Stimulated activated CD8-positive, alpha-beta memory T cell treated with anti-CD3 and anti-CD28 coated beads, Interleukin-12 subunit alpha, Interleukin-12 subunit beta, amount 100 ng/mL, for 4 hours (primary cell): ENCODE data around the gene EXTL1.

Experiments used
- DNase-seq: peaks from one replicate; pipeline ENCODE4 v3.0.0-alpha.2; 2020; ENCODE audit warnings: low read depth

Gene EXTL1

DNA sequence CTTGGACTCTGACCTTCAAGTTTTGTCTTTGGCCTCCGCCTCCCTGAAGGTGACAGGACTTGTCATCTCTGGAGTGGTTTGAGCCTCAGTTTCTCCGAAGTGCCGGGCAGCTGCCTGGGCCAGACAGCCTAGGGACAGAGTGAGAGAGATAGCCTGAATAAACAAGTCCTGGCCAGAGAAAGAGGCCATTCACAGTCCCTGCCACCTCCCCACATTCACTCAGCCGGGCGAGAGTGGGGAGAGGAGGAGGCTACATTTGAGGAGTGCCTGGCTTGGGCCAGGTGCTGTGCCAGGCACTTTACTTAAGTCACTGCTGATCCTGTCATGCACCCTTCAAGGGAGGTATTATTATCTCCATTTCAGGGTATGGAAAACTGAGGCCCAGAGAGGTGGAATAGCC, 3.5 kb downstream of the EXTL1 start:
- DNase-seq: no peak

DNA sequence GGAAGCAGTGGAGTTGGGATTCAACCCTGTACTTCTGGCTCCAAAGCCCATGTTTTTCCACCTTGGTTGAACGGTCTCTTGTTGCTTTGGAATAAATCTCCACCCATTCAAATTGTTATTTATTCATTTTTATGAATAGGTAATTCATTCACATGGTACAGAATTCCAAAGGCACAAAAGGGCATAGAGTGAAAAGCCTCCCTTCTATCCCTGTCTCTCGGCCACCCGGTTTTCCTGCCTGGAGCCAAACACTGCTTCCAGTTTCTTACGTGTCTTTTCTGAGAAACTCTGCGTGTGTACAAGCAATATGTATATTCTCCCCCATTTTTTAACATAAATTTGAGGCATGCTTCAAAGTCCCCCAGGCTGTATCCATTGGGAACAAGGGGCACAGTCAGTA, 3.9 kb downstream of the EXTL1 start:
- no peak for DNase-seq

DNA sequence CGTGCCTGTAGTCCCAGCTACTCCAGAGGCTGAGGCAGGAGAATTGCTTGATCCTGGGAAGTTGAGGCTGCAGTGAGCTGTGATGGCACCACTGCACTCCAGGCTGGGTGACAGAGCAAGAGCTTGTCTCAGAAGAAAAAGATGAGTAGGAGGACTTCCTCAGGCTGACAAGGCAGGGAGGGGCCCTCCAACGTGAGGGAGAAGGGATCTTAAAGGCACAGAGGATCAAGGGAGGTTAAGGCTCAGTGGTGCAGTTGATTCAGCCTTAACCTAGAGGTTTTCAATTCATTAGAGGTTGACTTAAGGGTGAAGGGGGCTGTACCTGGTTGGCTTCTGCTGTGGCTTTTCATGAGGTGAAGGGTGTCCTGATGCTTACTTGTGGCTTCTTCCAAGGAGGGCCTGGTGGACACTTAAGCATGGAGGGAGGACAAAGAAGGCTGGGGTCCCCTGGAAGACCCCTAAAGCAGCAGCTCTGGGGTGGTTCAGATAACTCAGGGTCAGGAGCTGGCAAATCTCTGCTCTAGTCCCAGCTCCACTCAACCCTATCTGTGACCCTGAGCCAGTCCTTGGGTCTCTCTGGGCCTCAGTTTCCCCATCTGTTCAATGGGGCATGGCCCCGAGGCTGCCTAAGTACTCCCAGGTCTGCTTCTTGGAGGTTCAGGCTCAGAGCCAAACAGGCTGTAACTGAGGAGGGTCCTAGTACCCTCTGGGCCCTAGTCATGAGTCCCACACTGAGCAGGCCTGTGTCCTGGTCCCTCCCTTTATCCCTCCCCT, 6.3 kb downstream of the EXTL1 start:
- no peak for DNase-seq

DNA sequence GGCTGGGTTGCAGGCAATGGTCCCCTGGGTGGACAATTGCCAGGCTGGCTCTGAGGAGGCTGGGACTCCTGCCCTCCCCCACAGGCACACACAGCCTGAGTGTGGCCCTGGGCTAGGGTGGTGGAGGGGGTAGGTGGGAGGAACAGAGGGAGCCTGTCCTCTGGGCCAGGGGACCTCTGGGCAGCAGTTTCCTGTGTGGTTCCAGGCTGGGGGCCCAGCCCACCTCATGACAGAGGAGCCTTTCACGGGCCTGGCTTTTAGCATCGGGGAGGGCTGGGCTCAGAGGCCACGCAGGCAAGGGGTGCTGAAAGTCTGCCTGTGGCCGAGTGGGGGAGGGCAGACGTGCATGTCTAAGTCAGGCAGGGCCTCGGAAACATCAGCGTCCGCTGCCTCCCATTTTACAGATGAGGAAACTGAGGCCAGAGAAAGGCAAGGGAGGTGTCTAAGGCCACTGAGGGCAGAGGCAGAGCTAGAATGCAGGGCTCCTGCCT, 7.0 kb downstream of the EXTL1 start:
- DNase-seq: no peak

DNA sequence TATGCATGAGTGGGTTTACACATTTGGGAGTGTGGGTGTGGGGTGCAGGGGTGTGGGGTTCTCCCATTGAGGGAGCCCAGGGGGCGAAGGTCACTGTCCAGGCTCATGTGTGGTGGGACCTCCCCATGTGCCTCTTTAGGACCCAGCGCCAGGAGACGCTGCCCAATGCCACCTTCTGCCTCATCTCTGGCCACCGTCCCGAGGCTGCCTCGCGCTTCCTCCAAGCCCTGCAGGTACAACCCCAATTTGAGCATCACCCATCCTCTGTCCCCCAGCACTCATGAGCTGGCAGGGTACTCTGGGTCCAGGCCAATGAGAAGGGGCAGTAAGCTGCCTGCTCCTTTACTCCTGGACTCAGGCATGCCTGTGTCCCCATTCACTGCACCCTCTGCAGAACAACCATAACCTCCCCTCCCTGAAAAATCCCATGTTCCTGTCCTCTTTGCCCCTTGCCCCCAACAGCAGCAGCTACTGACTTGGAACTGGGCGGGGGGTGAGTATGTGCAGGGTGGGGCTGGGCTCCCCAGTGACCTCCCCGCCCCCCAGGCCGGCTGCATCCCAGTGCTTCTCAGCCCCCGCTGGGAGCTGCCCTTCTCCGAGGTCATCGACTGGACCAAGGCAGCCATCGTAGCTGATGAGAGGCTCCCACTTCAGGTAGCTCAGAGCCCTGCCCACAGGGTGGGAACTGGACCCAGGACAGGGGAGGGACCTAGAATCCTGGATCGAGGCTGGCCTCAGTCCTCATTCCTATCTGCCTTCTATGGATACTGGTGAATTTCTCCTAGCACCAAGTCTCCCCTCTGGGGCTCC, 7.7 kb downstream of the EXTL1 start:
- no peak for DNase-seq

DNA sequence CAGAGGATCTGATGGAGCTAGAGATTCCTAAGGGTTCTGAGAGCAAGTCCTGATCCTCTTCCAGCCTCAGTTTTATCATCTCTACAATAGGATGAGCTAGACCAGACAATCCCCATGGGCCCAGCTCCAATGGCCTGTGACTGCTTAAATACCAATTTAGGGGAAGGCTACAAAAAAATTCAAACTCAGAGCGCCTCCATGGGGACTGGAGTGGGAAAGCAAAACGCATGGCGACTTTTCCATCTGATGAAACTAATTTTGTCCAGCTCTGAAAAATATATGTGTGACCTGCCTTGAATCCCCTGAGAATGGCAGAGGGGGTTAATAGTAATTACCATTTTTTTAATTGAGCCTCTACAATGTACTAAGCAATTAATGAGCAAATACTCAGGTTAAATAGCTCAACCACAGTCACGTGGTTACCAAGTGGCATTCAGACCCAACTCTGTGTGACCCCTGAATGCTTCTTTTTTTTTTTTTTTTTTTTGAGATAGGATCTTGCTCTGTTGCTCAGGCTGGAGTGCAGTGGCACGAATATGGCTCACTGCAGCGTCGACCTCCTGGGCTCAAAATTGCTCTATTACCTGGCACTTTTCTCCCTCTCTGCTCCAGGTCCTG, 8.4 kb downstream of the EXTL1 start:
- no peak for DNase-seq

DNA sequence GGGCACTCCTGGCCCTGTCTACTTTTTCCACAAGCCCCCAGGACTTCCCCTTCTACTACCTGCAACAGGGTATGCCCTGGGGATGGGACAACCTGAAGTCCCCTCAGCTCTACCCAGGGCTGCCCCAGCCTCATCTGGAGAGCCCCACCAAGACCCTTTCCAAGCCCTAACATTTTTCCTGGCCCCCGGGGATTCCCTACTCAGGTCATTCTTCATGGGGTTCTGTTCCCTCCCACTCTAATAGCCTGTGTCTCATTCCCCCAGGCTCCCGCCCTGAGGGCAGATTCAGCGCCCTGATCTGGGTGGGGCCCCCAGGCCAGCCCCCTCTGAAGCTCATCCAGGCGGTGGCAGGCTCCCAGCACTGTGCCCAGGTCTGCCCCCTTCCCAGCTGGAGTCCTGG, 9.6 kb downstream of the EXTL1 start:
- no peak for DNase-seq

DNA sequence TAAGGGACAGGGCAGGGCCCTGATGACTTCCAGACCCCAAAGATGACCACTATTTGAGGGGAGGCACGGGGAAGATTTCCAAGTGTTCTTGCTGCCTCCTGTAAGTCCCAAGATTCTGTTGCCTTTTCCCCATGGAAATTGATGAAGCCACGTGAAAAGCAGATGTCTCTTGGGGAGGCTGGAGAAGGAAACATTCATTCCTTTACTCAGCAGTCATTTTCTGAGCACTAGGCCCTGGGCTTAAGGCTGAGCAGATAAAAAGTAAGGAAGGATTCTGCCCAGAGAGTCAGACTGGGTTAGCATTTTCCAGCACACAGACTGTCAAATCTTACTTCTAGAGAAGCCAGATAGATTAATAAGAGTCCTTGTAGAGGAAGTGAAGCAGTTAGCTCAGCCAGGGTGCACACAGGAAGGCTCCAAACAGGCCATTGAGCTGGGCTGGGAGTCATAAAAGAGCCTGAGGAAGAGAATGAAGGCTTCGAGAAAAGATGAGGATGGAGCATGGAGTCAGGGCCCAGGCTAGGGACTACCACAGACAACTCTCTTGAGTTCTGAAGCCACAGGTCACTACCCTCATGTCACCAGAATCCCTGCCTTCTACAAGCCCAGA, 10.1 kb downstream of the EXTL1 start:
- DNase-seq: no peak

DNA sequence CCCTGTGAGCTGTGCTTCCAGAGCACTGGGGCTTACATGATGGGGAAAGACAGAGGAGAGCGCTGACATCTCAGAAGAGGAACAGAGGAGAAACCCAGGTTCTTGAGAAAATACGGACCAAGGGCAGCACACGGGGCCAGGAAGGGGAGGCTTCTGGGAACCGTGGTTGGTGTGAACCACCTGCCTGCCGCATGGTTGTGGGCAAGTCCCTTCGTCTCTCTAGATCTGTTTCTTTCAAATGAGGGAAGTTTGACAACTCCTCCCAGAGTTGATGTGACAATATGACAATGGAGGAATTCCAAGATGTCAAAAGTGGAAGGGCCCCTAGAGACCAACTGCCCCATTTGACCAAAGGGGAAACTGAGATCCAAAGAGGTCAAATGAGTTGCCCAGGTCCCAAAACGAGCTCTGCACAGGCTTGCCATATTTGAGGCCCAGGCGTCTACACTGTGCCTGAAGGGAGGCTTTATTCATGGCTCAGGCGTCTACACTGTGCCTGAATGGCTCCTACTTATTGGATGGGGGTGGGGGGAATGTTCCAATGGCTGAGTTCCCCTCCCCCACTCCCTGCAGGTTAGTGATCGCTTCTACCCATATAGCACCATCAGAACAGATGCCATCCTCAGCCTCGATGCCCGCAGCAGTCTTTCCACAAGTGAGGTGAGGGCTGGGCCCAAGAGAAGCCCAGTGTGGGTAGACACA, 11.2 kb downstream of the EXTL1 start:
- no peak for DNase-seq

DNA sequence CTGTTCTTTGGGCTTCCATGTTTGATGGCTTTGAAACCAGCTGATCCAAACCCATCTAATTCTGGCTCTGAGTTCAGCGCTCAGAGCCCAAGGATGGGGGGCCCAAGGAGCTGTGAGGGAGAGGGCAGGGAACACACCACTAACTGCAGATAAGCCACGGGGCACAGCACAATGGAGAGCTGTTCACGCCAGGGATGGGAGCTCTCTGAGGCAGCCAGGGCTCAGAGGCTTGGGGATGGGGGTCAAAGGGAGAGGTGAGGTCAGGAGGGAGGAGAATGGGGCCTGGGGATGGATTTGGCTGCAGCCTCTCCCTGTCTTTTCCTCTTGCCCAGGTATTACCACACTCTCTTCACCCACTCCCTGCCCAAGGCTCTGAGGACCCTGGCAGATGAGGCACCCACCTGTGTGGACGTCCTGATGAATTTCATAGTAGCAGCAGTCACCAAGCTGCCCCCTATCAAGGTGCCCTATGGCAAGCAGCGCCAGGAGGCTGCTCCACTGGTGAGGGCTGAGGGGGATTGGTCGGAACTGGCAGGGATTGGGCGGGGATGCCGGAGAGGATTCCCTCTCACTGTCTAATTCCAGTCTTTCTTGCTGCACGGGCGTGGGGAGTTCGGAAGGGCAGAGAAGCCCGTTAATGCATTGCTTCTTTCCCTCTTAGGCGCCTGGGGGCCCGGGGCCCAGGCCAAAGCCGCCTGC, 13.1 kb downstream of the EXTL1 start:
- no peak for DNase-seq

DNA sequence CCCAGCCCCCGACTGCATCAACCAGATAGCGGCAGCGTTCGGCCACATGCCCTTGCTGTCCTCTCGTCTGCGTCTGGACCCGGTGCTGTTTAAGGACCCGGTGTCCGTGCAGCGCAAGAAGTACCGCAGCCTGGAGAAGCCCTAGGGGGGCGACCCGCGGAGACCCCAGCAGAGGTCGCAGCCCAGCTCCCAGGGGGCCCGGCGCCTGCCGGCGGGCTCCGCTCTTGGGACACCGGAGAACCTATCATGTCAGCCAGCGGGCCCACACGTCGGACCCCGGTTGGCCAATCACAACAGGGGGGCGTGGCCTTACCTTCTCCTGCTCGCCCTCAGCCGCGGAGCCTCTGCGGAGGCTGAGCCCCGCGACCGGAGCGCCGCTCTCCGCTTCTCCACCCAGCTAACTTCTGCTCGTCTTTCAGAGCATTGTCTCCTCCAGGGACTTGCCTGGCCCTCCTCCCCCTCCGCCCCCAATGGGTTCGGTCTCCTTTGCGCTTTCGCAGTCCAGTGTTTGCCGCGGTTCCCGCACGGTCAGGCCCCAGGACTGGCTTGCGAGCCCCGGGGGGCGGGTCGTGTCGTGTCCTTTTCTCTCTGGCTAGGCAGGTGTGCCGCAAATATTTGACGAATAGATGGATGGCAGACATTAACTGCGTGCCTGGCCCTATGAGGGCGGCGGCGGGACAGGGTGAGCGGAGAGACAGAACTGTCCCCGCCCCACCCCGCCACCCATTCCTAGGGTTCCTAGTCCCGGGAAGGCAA, 13.8 kb downstream of the EXTL1 start:
- DNase-seq: peak; percentile 81

DNA sequence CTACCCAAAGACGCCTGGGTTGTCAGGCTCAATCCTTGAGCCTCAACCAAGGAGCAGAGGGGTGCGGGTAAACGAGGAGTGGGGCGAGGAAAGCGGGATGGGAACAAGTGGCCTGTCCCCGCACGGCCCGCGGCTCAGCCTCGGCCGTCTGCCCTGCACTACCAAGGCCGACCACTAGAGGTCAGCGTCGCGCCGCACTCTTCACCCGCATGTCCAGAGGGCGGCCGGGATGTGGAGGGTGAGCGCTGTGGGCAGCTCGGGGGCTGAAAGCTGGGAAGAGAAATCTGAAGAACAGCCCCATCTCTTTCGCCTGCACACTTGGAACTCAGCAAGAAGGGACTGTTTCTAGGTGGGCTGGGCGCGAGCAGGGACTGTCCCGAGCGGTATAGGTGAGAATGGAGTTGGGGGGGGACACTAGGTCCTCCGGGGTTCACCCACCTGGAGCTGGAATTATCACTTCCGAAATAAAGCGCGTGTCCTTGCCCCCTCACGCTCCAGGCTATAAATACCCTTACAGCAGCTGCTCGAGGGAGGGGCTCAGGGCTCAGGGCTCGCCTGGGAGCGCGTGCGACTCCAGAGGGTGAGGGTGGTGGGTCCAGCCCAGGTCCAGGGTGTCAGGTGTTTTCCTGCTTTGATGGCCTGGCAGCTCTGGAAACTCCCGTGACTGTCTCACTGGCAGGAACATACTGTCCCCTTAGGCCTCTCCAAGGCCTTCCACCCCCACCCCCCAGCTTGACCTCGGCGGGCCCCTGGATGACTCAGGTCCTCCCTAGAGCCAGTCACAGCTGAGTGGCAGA, 14.6 kb downstream of the EXTL1 start:
- peak; percentile 59 for DNase-seq

DNA sequence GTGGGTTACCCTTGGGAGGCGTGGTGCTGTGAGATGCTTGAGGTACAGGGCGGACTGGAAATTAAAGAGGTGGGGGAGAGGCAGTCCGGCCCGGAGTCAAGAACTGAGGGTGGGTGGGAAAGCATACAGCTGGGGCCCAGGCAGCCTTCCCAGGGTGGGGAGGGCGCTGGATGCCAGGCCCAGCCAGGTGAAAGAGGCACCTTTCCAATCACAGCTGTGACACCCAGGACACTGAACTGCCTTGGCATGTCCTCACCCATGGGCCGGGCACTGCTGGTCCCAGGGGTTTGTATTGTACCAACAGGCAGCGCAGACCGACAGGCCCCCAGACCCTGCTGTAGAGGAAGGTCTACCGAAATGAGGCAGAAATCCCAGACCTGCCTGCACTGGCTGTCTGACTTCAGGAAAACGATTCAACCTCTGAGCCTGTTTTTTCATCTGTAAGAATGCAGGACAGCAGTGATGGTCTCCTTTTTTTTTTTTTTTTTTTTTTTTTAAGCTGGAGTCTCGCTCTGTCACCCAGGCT, 15.2 kb downstream of the EXTL1 start:
- DNase-seq: no peak

DNA sequence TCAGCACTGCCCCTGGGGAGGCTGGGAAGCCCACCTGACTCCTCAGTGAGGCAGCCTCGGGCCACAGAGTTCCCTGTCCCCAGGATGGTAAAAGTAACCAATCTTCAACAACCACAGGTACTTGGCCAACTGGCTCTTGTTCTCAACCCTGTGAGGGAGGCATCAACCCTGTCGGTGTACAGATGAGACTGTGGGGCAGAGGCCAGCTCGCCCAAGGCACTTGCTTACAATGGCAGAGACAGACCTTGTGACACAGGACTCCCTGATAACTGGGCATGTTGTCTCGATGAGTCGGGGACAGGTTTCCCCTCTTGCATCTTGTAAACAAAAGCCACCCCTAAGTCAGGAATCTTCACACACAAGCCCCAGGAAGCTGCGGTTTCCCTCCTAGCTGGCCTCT, 16.3 kb downstream of the EXTL1 start:
- DNase-seq: no peak

DNA sequence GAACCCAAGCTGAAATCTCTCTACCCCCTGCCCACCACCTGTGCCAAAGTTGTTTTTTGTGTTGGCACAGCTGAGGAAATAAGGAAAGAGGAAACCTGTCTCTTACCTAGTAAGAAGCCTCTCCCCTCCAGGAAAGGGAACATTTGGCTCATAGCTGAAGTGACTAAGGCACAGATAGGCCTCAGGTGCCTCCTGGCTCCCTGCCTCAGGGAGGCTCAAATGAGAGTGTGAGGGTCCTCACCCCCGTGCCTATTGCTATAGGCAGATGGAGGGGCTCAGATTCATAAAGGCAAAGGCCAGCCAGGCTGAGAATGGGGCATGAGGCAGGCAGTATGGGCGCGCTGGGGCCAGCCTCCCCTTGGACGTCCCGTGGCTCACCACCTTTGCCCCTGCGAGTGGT, 16.9 kb downstream of the EXTL1 start:
- no peak for DNase-seq

DNA sequence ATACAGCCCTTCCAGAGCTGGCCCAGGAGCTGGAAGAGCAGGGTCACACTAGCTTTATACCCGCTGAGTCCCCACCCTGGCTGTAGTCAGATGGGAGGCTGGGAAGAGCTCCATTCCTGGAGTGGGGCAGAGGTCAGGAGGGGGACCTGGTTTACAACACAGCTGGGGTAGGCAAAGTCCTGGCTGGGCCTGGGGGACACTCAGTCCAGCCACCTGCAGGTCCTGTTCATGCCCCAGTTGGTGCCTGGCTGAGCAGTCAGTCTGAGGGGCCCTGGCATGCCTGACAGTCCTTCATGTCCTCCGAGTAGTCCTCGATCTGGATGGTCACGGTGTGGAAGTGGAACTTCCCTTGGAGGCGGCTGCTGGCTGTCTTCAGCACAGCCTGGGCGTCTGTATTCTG, 17.3 kb downstream of the EXTL1 start:
- DNase-seq: no peak

DNA sequence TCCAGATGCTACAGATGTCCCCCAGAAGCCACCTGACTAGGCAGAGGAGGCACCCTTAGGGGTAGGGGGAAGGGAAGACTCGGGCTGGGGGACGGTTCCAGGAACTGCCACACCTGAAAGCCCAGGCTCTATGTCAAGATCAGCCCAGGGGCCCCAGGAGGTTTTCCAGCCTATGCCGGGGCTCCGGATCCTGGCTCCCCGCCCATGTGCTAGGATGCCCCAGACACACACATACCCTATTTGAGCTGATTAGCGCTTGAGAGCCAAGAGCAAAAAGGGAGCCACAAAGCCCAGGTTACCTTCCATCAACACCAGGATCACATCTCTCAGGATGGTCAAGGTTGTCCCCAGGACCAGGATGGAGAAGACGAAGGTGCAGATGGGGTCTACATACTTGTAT, 19.8 kb downstream of the EXTL1 start:
- no peak for DNase-seq

DNA sequence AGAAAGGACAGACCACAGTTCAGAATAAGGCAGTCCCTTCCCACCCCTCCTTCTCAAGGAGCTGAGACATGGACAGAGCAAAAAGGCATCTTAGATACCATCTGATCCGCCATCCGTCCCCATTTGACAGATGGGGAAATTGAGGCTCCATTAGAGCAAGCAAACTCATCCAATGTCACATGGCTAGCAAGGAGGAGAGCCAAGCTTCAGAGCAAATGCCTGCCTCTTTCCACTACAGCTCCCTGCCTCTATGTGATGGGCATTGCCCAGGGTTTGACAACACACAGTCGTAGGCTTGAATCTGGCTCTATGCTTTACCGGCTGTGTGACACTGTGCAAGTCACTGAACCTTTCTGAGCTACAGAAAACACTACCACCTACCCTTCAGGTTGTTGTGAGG, 20.4 kb downstream of the EXTL1 start:
- DNase-seq: no peak

DNA sequence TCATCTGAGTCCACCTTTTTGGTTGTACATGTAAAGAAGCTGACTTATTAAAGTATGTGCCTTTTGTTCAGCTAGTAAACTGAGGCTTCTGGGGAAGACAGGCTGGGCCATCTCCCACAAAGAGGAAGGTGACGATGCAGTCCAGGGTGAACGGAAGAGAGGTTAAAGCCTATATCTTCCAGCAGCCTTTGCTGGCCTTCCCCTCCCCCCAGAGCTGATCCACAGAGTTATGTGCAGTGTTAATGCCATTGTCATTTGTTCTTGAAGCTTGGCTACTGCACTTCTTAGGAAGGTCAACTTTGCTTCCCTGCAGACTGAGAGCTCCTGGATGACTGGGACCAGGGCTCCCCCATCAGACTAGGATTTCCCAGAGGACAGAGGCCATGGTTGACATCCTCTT, 22.2 kb downstream of the EXTL1 start:
- no peak for DNase-seq
